RWPE2 (cell line): ENCODE data around the gene SDC3.

ENCODE experiments used
- ATAC-seq: fragments of 200-7000 bp; cut with Tn5 transposase; 3 replicates; pipeline ENCODE4 v1.9.1; 2021; ENCODE audit warnings: low read depth
- DNase-seq: peaks from one replicate; pipeline ENCODE4 v3.0.0-alpha.2; 2020; ENCODE audit warnings: low spot score
- H3K27ac ChIP-seq: fragments of 450-650 bp; 2 replicates; pipeline ENCODE4 v1.5.1; 2017; ENCODE audit warnings: mild to moderate bottlenecking; ENCODE audit not compliant: poor library complexity, severe bottlenecking
- H3K27me3 ChIP-seq: fragments of 250-450 bp; sonication (Bioruptor Pico); 2 replicates; pipeline ENCODE4 v1.5.1; 2021; ENCODE audit warnings: mild to moderate bottlenecking, moderate library complexity; ENCODE audit not compliant: insufficient read depth, poor library complexity, severe bottlenecking
- H3K36me3 ChIP-seq: fragments of 250-450 bp; sonication (Bioruptor Pico); 2 replicates; pipeline ENCODE4 v1.5.1; 2020; ENCODE audit warnings: low read depth, mild to moderate bottlenecking, moderate library complexity
- H3K4me1 ChIP-seq: fragments of 250-450 bp; sonication (Bioruptor Pico); 2 replicates; pipeline ENCODE4 v1.5.1; 2021; ENCODE audit warnings: mild to moderate bottlenecking, moderate library complexity; ENCODE audit not compliant: insufficient read depth, poor library complexity, severe bottlenecking
- H3K4me3 ChIP-seq: fragments of 250-450 bp; sonication (Bioruptor Pico); 2 replicates; pipeline ENCODE4 v1.5.1; 2021; ENCODE audit warnings: mild to moderate bottlenecking, moderate library complexity; ENCODE audit not compliant: severe bottlenecking
- H3K9me3 ChIP-seq: fragments of 250-450 bp; sonication (Bioruptor Pico); 2 replicates; pipeline ENCODE4 v1.5.1; 2021; ENCODE audit warnings: mild to moderate bottlenecking, moderate library complexity; ENCODE audit not compliant: severe bottlenecking
- CTCF ChIP-seq: fragments of 450-650 bp; IDR thresholded peaks from one replicate; pipeline ENCODE4 v1.5.1; 2017; ENCODE audit warnings: mild to moderate bottlenecking, moderate library complexity; ENCODE audit not compliant: poor library complexity, severe bottlenecking

SDC3 gene

GRCh38 chr1:30829889-30830288 is 78.7 kb downstream of the SDC3 start:
- H3K4me3 ChIP-seq: no peak overlapping the region
- ATAC-seq: no peak
- no peaks in the 10 kb centered on the region for H3K4me1 ChIP-seq
- no peaks in the 10 kb centered on the region for H3K9me3 ChIP-seq
- H3K27ac ChIP-seq: no peak overlapping the region
- TF ChIP-seq CTCF: no peak
- H3K36me3 ChIP-seq: no peaks in the 10 kb centered on the region
- no peak for DNase-seq
- no peaks in the 10 kb centered on the region for H3K27me3 ChIP-seq

- no peaks in the 10 kb centered on the region for H3K36me3 ChIP-seq
- peak overlapping the region; percentile 66 for H3K27ac ChIP-seq
- TF ChIP-seq CTCF: no peak
- no peaks in the 10 kb centered on the region for H3K9me3 ChIP-seq
- ATAC-seq (no peak), DNase-seq (no peak)
- no peak overlapping the region for H3K4me3 ChIP-seq
- peaks cover 8% of the 10 kb centered on the region for H3K4me1 ChIP-seq
- no peaks in the 10 kb centered on the region for H3K27me3 ChIP-seq
Observed at GRCh38 chr1:30824736-30825429, 83.7 kb downstream of the SDC3 start.

- peak; percentile 96 for DNase-seq
- H3K9me3 ChIP-seq: no peaks in the 10 kb centered on the region
- H3K27me3 ChIP-seq: no peaks in the 10 kb centered on the region
- peaks cover 8% of the 10 kb centered on the region for H3K4me1 ChIP-seq
- H3K27ac ChIP-seq: peak overlapping the region; percentile 66
- peak; percentile 90 for ATAC-seq
- H3K36me3 ChIP-seq: no peaks in the 10 kb centered on the region
- H3K4me3 ChIP-seq: peak overlapping the region; percentile 32
- no peak for TF ChIP-seq CTCF
Observed at GRCh38 chr1:30823969-30824735, 84.4 kb downstream of the SDC3 start.

- peak overlapping the region; percentile 66 for H3K27ac ChIP-seq
- H3K27me3 ChIP-seq: no peaks in the 10 kb centered on the region
- no peak for ATAC-seq
- no peaks in the 10 kb centered on the region for H3K36me3 ChIP-seq
- H3K9me3 ChIP-seq: no peaks in the 10 kb centered on the region
- H3K4me1 ChIP-seq: peaks cover 8% of the 10 kb centered on the region
- no peak for TF ChIP-seq CTCF
- no peak for DNase-seq
- H3K4me3 ChIP-seq: peak overlapping the region; percentile 32
Observed at GRCh38 chr1:30823627-30823968, 85.0 kb downstream of the SDC3 start.
